Measurements from ENCODE around the gene PRR30.

PRR30 gene

DNA sequence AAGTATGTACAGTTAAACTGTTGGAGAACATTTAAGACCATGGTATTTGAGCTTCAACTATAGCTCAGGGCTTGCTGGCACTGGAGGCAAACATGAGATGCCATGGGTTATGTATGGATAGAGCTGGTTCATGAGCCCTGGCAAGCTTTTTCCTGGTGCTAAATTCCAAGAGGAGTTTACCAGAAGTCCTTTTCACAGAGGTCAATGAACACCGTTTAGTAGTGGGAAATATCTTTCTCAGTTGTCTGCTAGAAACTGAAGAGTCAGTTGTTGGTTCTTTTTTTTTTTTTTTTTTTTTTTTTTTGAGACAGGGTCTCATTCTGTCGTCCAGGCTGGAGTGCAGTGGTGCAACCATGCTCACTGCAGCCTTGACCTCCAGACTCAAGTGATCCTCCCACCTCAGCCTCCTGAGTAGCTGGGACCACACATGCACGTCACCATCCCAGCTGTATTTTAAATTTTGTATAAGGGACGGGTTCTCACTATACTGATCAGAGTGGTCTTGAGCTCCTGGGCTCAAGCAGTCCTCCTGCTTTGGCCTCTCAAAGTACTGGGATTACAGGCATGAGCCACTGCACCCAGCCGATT, 51.3 kb downstream of the PRR30 start:
- in situ Hi-C loops (cut with MboI; ENCODE audit: low pct_unique_long_range_greater_than_20kb, low sequenced_read_pairs), result no loop called here
- no peak for DNase-seq
